BJ (cell line): ENCODE results near the gene GPR82. TPM values are rescaled to one million over a fixed set of nuclear protein-coding genes. Genes with fewer than 3 reads are reported as not detected.
"Not testable (repeated sequence)": the region's sequence is repeated elsewhere in the genome, so short reads cannot be mapped to it uniquely, and the experiment has no call there.

Experiments
- CTCF ChIA-PET: fragments of 350-600 bp; formaldehyde crosslinking; extraction: SDS; loops from one replicate; lab custom pipeline; 2021; ENCODE audit warnings: antibody characterized with exemption, inconsistent platforms; lab: Yijun Ruan, JAX
- POLR2A ChIA-PET: fragments of 300-600 bp; sonication (Branson Sonifier 250); formaldehyde crosslinking; extraction: SDS; loops from one replicate; lab custom pipeline; 2021; ENCODE audit warnings: antibody characterized with exemption; lab: Charles Lee
- DNase-seq: peaks from one replicate; pipeline ENCODE4 v3.0.0-alpha.2; 2011; ENCODE audit warnings: low read depth
- H3K27me3 ChIP-seq: 2 replicates; pipeline ENCODE4 v1.6.0; 2011; ENCODE audit warnings: low read length; ENCODE audit not compliant: control insufficient read depth, insufficient read depth
- H3K36me3 ChIP-seq: 2 replicates; pipeline ENCODE4 v1.5.1; 2011; ENCODE audit warnings: low read length; ENCODE audit not compliant: control insufficient read depth, insufficient read depth
- H3K4me3 ChIP-seq: 2 replicates; pipeline ENCODE4 v1.5.1; 2011; ENCODE audit warnings: low read depth, mild to moderate bottlenecking, control low read depth, low read length
- polyA plus RNA-seq: library from polyadenylated mRNA; depleted of rRNA; stranded (reverse); fragments of >200 nt; gene quantifications from 2 replicates; pipeline ENCODE4 v1.2.3, GENCODE V29; 2011
- TF ChIP-seq, protein P1 (sequence below): IDR thresholded peaks from 2 replicates; pipeline ENCODE4 v1.5.1; 2011; ENCODE audit warnings: low read depth, mild to moderate bottlenecking, control low read depth, inconsistent platforms, low read length, moderate library complexity; ENCODE audit not compliant: insufficient read depth

Gene GPR82
- polyA plus RNA-seq, 1 experiment, result not detected

- Histone ChIP-seq H3K27me3 (no peaks in the 10 kb centered on the region), H3K4me3 (no peak overlapping the region), H3K36me3 (no peaks in the 10 kb centered on the region)
- no peak for DNase-seq
- CTCF ChIA-PET, result no interaction called here
- TF ChIP-seq, protein P1, sequence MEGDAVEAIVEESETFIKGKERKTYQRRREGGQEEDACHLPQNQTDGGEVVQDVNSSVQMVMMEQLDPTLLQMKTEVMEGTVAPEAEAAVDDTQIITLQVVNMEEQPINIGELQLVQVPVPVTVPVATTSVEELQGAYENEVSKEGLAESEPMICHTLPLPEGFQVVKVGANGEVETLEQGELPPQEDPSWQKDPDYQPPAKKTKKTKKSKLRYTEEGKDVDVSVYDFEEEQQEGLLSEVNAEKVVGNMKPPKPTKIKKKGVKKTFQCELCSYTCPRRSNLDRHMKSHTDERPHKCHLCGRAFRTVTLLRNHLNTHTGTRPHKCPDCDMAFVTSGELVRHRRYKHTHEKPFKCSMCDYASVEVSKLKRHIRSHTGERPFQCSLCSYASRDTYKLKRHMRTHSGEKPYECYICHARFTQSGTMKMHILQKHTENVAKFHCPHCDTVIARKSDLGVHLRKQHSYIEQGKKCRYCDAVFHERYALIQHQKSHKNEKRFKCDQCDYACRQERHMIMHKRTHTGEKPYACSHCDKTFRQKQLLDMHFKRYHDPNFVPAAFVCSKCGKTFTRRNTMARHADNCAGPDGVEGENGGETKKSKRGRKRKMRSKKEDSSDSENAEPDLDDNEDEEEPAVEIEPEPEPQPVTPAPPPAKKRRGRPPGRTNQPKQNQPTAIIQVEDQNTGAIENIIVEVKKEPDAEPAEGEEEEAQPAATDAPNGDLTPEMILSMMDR, result no peak
- POLR2A ChIA-PET, result no interaction called here
Measured at GRCh38 chrX:41718481-41719235, 5.3 kb upstream of the GPR82 start.

DNA sequence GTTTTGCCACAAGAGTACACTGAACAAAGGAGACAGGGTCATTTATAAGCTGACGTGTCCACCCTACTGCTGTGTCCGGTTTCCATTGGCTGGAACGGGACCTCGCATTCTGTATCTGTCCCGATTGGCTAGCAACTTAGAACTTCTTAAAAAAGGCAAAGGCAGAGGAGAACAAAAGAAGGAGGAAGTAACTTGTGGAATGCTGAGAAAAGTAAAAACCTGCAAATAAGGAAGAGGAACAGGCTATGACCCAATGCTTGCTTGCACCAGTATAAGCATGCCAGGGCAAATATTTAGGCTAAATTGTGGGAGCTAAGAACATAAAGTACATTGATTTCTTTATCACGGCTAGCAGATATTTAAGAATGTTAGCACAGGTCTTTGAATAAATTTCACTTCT is 4.4 kb upstream of the GPR82 start:
- POLR2A ChIA-PET, CTCF ChIA-PET, H3K36me3 ChIP-seq, H3K4me3 ChIP-seq, DNase-seq, H3K27me3 ChIP-seq: not testable (repeated sequence)

DNA sequence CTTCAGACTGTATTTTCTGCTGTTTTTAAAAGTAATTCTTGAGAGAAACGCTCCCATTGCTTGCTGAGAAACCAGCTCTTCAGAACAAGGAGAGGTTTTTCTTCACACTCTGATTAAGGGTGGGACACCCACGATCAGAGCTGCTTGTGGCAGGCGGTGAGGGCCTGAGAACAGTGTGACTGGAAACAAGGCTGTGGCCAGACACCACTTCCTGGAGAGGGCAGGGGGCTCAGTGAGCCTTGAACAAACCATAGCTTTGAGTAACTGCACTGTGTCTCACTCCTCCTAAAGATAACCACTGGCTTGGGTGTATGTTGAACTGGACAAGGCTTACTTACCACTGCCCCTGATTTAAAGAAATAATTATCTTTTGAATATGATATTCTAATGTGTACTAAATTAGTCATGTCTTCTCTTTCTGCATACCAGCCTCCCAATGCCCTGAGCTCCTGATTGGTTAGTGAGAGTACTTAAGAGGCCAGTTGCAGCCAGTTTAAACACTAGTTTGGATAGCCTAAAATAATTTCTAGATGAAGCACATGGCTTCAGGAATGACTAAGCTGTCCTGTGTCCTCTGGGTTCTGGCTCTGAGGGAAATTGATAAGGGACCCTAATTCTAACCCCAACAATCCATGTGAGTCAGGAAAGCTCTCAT is 3.7 kb upstream of the GPR82 start:
- Histone ChIP-seq H3K27me3 (no peaks in the 10 kb centered on the region), H3K4me3 (no peak overlapping the region), H3K36me3 (no peaks in the 10 kb centered on the region)
- ChIA-PET POLR2A (no interaction called here), CTCF (no interaction called here)
- TF ChIP-seq, protein P1, result no peak
- DNase-seq, result no peak

GRCh38 chrX:41721590-41721989 is 2.4 kb upstream of the GPR82 start:
- ChIA-PET POLR2A (no interaction called here), CTCF (no interaction called here)
- Histone ChIP-seq H3K4me3 (no peak overlapping the region), H3K36me3 (no peaks in the 10 kb centered on the region), H3K27me3 (no peaks in the 10 kb centered on the region)
- DNase-seq, result no peak
- TF ChIP-seq, protein P1, result no peak

GRCh38 chrX:41722214-41722613 is 1.8 kb upstream of the GPR82 start:
- ChIA-PET POLR2A (no interaction called here), CTCF (no interaction called here)
- Histone ChIP-seq H3K36me3 (no peaks in the 10 kb centered on the region), H3K4me3 (no peak overlapping the region), H3K27me3 (no peaks in the 10 kb centered on the region)
- DNase-seq, result no peak
- TF ChIP-seq, protein P1, result no peak
